ENCODE data around the gene ZGLP1. TPM values are rescaled to one million over a fixed set of nuclear protein-coding genes. Genes with fewer than 3 reads are reported as not detected.

The ZGLP1 gene
- total RNA-seq, 4 donors from 2014 or later, result 0.58 to 1.2 (median 1.2) TPM

- intact Hi-C loops (cut with DNase I), result no loop called here
- 1% methylated on average over 30 of the region's 30 CpGs for WGBS
- H3K27me3 ChIP-seq, result peaks cover 16 to 98% (median 85%) of the 10 kb centered on the region in 4 donors
- H3K4me3 ChIP-seq, result peak overlapping the region; percentile 39 to 60 (median 47)
- no peak overlapping the region for H3K27ac ChIP-seq (replicated peaks in 1 of 4)
- H3K4me1 ChIP-seq, result peaks cover 71 to 99% (median 87%) of the 10 kb centered on the region in 4 donors
- no peaks in the 10 kb centered on the region for H3K9me3 ChIP-seq
- DNase-seq (ENCODE audit: extremely low spot score), result no peak
- TF ChIP-seq CTCF (IDR thresholded peaks at IDR 0.05) (no peak), POLR2A (IDR thresholded peaks at IDR 0.05; ENCODE audit: low read depth) (no peak), EP300 (IDR thresholded peaks at IDR 0.05) (no peak), POLR2AphosphoS5 (IDR thresholded peaks at IDR 0.05) (no peak)
- peaks cover 0 to 7% (median 2%) of the 10 kb centered on the region in 4 donors for H3K36me3 ChIP-seq
Measured at GRCh38 chr19:10290357-10290875, 19.2 kb downstream of the ZGLP1 start.

GRCh38 chr19:10289836-10290356, 19.7 kb downstream of the ZGLP1 start, which contains the start of gene ICAM5:
TSS of gene ICAM5 (plus strand) at chr19:10289952. CDS start at chr19:10290044, 92 bp downstream.
- 2% methylated on average over 9 of the region's 45 CpGs for WGBS
- Histone ChIP-seq H3K9me3 (no peaks in the 10 kb centered on the region), H3K27ac (replicated peaks in 1 of 4) (no peak within 1 kb of the TSS), H3K36me3 (peaks cover under 1 to 12% (median 5%) of the 10 kb centered on the region in 4 donors), H3K4me3 (peak within 1 kb of the TSS; percentile 39 to 60 (median 47)), H3K27me3 (peaks cover 16 to 98% (median 80%) of the 10 kb centered on the region in 4 donors), H3K4me1 (peaks cover 66 to 94% (median 82%) of the 10 kb centered on the region in 4 donors)
- TF ChIP-seq EP300 (IDR thresholded peaks at IDR 0.05), result no peak
- no peak for TF ChIP-seq CTCF (IDR thresholded peaks at IDR 0.05)
- no peak for TF ChIP-seq POLR2AphosphoS5 (IDR thresholded peaks at IDR 0.05)
- TF ChIP-seq POLR2A (IDR thresholded peaks at IDR 0.05; ENCODE audit: low read depth), result no peak
- DNase-seq (ENCODE audit: extremely low spot score), result no peak
- intact Hi-C loops (cut with DNase I), result no loop called here

- Histone ChIP-seq H3K27ac (replicated peaks in 1 of 4) (no peak overlapping the region), H3K4me3 (peak overlapping the region; percentile 34 to 60 (median 47)), H3K9me3 (no peaks in the 10 kb centered on the region), H3K36me3 (peaks cover 6 to 18% (median 11%) of the 10 kb centered on the region in 4 donors), H3K4me1 (peaks cover 66 to 88% (median 80%) of the 10 kb centered on the region in 4 donors), H3K27me3 (peaks cover 16 to 98% (median 74%) of the 10 kb centered on the region in 4 donors)
- no peak for TF ChIP-seq EP300 (IDR thresholded peaks at IDR 0.05)
- no peak for DNase-seq (ENCODE audit: extremely low spot score)
- intact Hi-C loops (cut with DNase I), result no loop called here
- 2% methylated on average over 40 of the region's 50 CpGs for WGBS
Measured at GRCh38 chr19:10289167-10289835, 20.3 kb downstream of the ZGLP1 start.

- no peak for DNase-seq (ENCODE audit: extremely low spot score)
- H3K36me3 ChIP-seq, result peaks cover 7 to 24% (median 17%) of the 10 kb centered on the region in 4 donors
- peaks cover 66 to 82% (median 76%) of the 10 kb centered on the region in 4 donors for H3K4me1 ChIP-seq
- 4% methylated on average over 4 of the region's 23 CpGs for whole genome bisulfite sequencing
- H3K27me3 ChIP-seq, result peaks cover 16 to 98% (median 68%) of the 10 kb centered on the region in 4 donors
- TF ChIP-seq POLR2A (IDR thresholded peaks at IDR 0.05; ENCODE audit: low read depth) (no peak), EP300 (IDR thresholded peaks at IDR 0.05) (no peak), CTCF (IDR thresholded peaks at IDR 0.05) (no peak), POLR2AphosphoS5 (IDR thresholded peaks at IDR 0.05) (no peak)
- H3K4me3 ChIP-seq, result peak overlapping the region; percentile 34 to 60 (median 47)
- no peak overlapping the region for H3K27ac ChIP-seq (replicated peaks in 1 of 4)
- intact Hi-C loops (cut with DNase I), result no loop called here
- no peaks in the 10 kb centered on the region for H3K9me3 ChIP-seq
Measured at GRCh38 chr19:10288662-10289166, 20.9 kb downstream of the ZGLP1 start.

All from esophagus muscularis mucosa (tissue), 4 donors.